ENCODE measurements around the gene WDR18.

DNA sequence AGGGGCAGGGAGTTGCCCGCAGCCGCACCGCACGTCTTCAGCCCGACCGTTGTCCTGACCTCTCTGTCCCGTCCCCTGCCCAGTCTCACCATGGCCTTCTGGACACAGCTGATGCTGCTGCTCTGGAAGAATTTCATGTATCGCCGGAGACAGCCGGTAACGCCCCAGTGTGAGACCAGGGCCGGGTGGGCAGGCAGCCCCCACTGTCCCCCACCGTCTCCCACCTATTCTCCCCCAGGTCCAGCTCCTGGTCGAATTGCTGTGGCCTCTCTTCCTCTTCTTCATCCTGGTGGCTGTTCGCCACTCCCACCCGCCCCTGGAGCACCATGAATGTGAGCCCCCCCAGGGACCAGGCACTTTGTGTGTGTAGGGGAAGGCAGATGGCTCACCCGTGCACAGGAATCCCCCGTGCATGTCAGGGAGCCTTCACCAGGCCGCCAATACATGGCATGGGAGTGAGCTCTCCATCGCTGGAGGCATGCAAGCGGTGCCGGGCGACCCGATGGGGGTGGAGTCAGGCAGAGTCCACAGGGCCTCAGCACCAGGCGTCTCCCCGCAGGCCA, 57.2 kb downstream of the WDR18 start:
- TF ChIP-seq CEBPB (IDR thresholded peaks at IDR 0.05; ENCODE audit: low read depth) (no peak), ZNF274 (IDR thresholded peaks at IDR 0.05; ENCODE audit: low read depth, low read length) (no peak), POLR2AphosphoS5 (IDR thresholded peaks at IDR 0.05; ENCODE audit: low read depth, low read length) (no peak), ATF3 (IDR thresholded peaks at IDR 0.05) (no peak), SRF (IDR thresholded peaks at IDR 0.05; ENCODE audit: low read depth) (no peak), EGR1 (IDR thresholded peaks at IDR 0.05; ENCODE audit: low read depth) (no peak), SIN3A (IDR thresholded peaks at IDR 0.05; ENCODE audit: low read depth) (no peak)
- TF ChIP-seq, protein P1, sequence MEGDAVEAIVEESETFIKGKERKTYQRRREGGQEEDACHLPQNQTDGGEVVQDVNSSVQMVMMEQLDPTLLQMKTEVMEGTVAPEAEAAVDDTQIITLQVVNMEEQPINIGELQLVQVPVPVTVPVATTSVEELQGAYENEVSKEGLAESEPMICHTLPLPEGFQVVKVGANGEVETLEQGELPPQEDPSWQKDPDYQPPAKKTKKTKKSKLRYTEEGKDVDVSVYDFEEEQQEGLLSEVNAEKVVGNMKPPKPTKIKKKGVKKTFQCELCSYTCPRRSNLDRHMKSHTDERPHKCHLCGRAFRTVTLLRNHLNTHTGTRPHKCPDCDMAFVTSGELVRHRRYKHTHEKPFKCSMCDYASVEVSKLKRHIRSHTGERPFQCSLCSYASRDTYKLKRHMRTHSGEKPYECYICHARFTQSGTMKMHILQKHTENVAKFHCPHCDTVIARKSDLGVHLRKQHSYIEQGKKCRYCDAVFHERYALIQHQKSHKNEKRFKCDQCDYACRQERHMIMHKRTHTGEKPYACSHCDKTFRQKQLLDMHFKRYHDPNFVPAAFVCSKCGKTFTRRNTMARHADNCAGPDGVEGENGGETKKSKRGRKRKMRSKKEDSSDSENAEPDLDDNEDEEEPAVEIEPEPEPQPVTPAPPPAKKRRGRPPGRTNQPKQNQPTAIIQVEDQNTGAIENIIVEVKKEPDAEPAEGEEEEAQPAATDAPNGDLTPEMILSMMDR (IDR thresholded peaks at IDR 0.05 in 2 of 3, conservative IDR thresholded peaks at IDR 0.05 in 1 of 3; ENCODE audit: borderline replicate concordance in 1 of 3, insufficient read depth in 1 of 3, low read depth in 2 of 3, low read length in 2 of 3) = no peak

Measured in HCT116 (cell line).